GM18907 (cell line): Measurements from ENCODE around the gene ECM2.

ENCODE experiments used
- ATAC-seq: cut with Tn5 transposase; IDR thresholded peaks from one replicate; pipeline ENCODE4 v1.9.1; 2021; ENCODE audit warnings: mild to moderate bottlenecking, moderate library complexity; ENCODE audit not compliant: unreplicated experiment

Gene ECM2

GRCh38 chr9:92468206-92468605 lies 67.6 kb downstream of the ECM2 start:
- ATAC-seq = no peak

GRCh38 chr9:92467511-92467910 lies 68.3 kb downstream of the ECM2 start:
- no peak for ATAC-seq

- no peak for ATAC-seq
Measured at GRCh38 chr9:92467041-92467440, 68.7 kb downstream of the ECM2 start.

GRCh38 chr9:92463984-92464383 lies 71.8 kb downstream of the ECM2 start:
- ATAC-seq = no peak

DNA sequence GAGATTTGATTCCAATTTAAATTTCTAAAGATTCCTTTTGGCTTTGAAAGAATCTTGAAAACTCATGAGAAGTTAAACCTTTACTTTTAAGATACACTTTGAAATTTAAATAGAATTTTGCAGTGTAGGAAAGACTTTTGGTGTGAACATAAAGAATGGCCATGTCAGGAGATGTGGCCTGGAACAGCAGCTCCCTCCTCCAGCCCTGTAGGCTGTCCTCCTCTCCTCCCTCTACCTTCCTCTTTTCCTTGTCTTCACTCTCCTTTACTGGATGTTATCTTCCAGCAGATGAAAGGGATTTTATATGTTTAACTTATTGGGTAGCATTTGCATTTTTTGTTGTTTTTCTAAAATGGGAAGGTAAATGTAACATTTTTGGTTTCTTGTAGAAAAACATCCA lies 72.4 kb downstream of the ECM2 start:
- ATAC-seq = no peak

DNA sequence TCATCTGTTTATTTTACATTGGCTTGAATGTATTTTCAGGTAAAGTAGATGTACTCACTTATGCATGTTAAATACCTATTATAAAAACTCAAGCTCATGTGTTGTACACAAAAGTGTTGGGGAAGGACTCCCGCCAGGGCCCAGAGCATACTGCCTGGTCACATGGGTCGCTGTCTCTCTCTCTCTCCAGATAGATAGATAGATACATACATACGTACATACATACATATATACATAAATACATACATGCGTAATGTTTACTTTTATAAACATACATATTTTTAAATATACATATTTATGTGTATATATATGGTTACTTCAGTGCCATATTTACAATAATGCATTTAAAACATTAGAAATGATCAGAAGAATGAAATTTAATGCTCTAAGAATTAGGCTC lies 78.2 kb downstream of the ECM2 start:
- no peak for ATAC-seq

GRCh38 chr9:92455217-92455616 lies 80.6 kb downstream of the ECM2 start:
- no peak for ATAC-seq

DNA sequence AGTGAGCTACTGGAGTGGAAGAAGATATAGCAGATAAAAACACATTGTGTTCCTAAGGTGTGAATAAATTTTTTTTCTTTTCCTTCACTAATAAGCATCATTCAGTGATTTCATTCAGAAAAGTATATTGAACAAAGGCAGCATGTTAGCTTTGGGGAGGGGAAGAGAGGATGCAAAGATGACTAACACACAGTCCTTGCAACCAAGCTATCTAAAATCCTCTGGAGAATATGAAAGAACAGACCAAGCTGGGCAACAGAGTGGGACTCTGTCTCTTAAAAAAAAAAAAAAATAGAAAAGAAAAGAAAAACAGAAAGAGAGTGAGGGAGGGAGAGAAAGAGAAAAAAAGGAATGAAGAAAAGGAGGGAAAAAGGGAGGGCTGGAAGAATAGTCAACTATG lies 89.3 kb downstream of the ECM2 start:
- no peak for ATAC-seq
